OCI-LY1 (cell line): ENCODE results near the gene SULT6B1.

Experiments used
- EZH2 ChIP-seq: fragments of 200-600 bp; sonication (generic), shearing (Covaris generic); IDR thresholded peaks from 2 replicates; pipeline ENCODE4 v1.8.0; 2017; ENCODE audit warnings: borderline replicate concordance, mixed run types, mild to moderate bottlenecking, antibody characterized with exemption, low read length, moderate library complexity, mixed read lengths
- TF ChIP-seq, protein P1 (sequence below): fragments of 200-600 bp; sonication (generic), shearing (Covaris generic); IDR thresholded peaks from 2 replicates; pipeline ENCODE4 v1.5.1; 2017; ENCODE audit warnings: mild to moderate bottlenecking, antibody characterized with exemption, low read length, moderate library complexity, mixed read lengths

- TF ChIP-seq, protein P1, sequence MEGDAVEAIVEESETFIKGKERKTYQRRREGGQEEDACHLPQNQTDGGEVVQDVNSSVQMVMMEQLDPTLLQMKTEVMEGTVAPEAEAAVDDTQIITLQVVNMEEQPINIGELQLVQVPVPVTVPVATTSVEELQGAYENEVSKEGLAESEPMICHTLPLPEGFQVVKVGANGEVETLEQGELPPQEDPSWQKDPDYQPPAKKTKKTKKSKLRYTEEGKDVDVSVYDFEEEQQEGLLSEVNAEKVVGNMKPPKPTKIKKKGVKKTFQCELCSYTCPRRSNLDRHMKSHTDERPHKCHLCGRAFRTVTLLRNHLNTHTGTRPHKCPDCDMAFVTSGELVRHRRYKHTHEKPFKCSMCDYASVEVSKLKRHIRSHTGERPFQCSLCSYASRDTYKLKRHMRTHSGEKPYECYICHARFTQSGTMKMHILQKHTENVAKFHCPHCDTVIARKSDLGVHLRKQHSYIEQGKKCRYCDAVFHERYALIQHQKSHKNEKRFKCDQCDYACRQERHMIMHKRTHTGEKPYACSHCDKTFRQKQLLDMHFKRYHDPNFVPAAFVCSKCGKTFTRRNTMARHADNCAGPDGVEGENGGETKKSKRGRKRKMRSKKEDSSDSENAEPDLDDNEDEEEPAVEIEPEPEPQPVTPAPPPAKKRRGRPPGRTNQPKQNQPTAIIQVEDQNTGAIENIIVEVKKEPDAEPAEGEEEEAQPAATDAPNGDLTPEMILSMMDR, result no peak
- no peak for TF ChIP-seq EZH2
Observed at GRCh38 chr2:37231241-37232130, 43.0 kb upstream of the SULT6B1 start, which contains the start of the genes CEBPZ and NDUFAF7.
